ENCODE results near the gene STK10.

The STK10 gene

GRCh38 chr5:172002310-172002709 lies 185.7 kb downstream of the STK10 start:
- TF ChIP-seq GATA2 (IDR thresholded peaks at IDR 0.05; ENCODE audit: low read depth, low read length) (no peak), GATA3 (IDR thresholded peaks at IDR 0.05; ENCODE audit: low read depth, low read length) (no peak)

GRCh38 chr5:171999877-172000276 lies 188.1 kb downstream of the STK10 start:
- TF ChIP-seq GATA3 (IDR thresholded peaks at IDR 0.05; ENCODE audit: low read depth, low read length) (no peak), GATA2 (IDR thresholded peaks at IDR 0.05; ENCODE audit: low read depth, low read length) (no peak)

GRCh38 chr5:171999100-171999499 lies 188.9 kb downstream of the STK10 start:
- TF ChIP-seq GATA3 (IDR thresholded peaks at IDR 0.05; ENCODE audit: low read depth, low read length) (no peak), GATA2 (IDR thresholded peaks at IDR 0.05; ENCODE audit: low read depth, low read length) (no peak)

- TF ChIP-seq GATA3 (IDR thresholded peaks at IDR 0.05; ENCODE audit: low read depth, low read length), result no peak
- TF ChIP-seq GATA2 (IDR thresholded peaks at IDR 0.05; ENCODE audit: low read depth, low read length), result no peak
Measured at GRCh38 chr5:171997011-171997410, 191.0 kb downstream of the STK10 start.

- TF ChIP-seq GATA2 (IDR thresholded peaks at IDR 0.05; ENCODE audit: low read depth, low read length) (no peak), GATA3 (IDR thresholded peaks at IDR 0.05; ENCODE audit: low read depth, low read length) (no peak)
Measured at GRCh38 chr5:171992813-171993212, 195.2 kb downstream of the STK10 start.

- no peak for TF ChIP-seq GATA2 (IDR thresholded peaks at IDR 0.05; ENCODE audit: low read depth, low read length)
- no peak for TF ChIP-seq GATA3 (IDR thresholded peaks at IDR 0.05; ENCODE audit: low read depth, low read length)
Measured at GRCh38 chr5:171992305-171992704, 195.7 kb downstream of the STK10 start.

All from SH-SY5Y (cell line).